Mucosa of descending colon (tissue), 3 donors: ENCODE measurements around the gene CEP250. TPM values are rescaled to one million over a fixed set of nuclear protein-coding genes. Genes with fewer than 3 reads are reported as not detected.

Experiments used
- ATAC-seq: fragments of 200-7000 bp; cut with Tn5 transposase; one replicate; pipeline ENCODE4 v1.9.1; 2020; ENCODE audit warnings: mild to moderate bottlenecking, moderate library complexity
- DNase-seq, 3 donors: peaks; one replicate each; pipeline ENCODE4 v3.0.0-alpha.2; 2020
- H3K36me3 ChIP-seq: fragments of 200-600 bp; one replicate; pipeline ENCODE4 v1.8.0; 2021; ENCODE audit warnings: low read depth, mild to moderate bottlenecking
- H3K4me1 ChIP-seq: fragments of 200-600 bp; one replicate; pipeline ENCODE4 v1.8.0; 2021; ENCODE audit warnings: low read depth, mild to moderate bottlenecking
- H3K4me3 ChIP-seq: fragments of 200-600 bp; one replicate; pipeline ENCODE4 v1.8.0; 2021; ENCODE audit warnings: mild to moderate bottlenecking
- H3K9me3 ChIP-seq: fragments of 200-600 bp; one replicate; pipeline ENCODE4 v1.8.0; 2021; ENCODE audit warnings: mild to moderate bottlenecking
- intact Hi-C, 2 donors: fragments of 100-400 bp; cut with DNase I in 1 of 2; cut with micrococcal nuclease in 1 of 2; formaldehyde crosslinking; loops; one replicate each; pipeline versions ENCODE4 v1.11.0 to v1.11.1; 2022; cut with DNase I, micrococcal nuclease
- total RNA-seq, 3 donors: library from RNA; stranded (reverse); fragmentation: NEBNext Ultra II Directional in 2 of 3; extraction: Animal tissue kit (Norgen Biotek cat#: 25700) in 2 of 3; gene quantifications; one replicate each; pipeline versions ENCODE4 v1.2.1 to v1.2.4, GENCODE V29; 2021 to 2023
- TF ChIP-seq, protein P1 (sequence below): fragments of 200-600 bp; IDR thresholded peaks from one replicate; pipeline ENCODE4 v1.8.0; 2022; ENCODE audit warnings: antibody characterized with exemption, mild to moderate bottlenecking
- donor health status: DM: no; HTN: no; CAD: no; lungs with moderate emphysema.
- donor health status: DM: no; HTN: no; CAD: no.
- donor health status: DM: no; HTN: yes; CAD: no.

The CEP250 gene
- total RNA-seq, 3 donors from 2014 or later, result 18.1 to 37.8 (median 27.3) TPM

DNA sequence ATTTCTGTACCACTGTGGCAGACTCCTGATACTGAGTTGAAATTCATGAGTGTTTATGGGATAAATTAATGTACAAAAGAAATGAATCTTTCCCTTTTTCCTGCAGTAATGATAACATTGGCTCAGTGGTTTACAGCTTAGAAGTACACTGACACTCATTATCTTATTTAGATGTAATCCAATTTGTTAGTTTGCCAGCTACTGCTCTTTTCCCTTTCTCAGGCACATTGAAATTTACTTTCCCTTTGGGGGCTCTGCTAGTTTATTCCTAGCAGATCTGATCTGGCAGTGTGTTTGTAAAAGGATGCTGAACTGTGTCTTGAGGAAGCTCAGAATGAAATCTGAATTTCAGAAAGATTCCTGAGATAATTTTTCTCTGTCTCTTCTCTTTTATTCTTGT is 3.0 kb downstream of the CEP250 start:
- Histone ChIP-seq H3K9me3 (no peaks in the 10 kb centered on the region), H3K36me3 (no peaks in the 10 kb centered on the region), H3K4me1 (peaks cover 10% of the 10 kb centered on the region), H3K4me3 (no peak overlapping the region)
- DNase-seq, result no peak
- TF ChIP-seq, protein P1, sequence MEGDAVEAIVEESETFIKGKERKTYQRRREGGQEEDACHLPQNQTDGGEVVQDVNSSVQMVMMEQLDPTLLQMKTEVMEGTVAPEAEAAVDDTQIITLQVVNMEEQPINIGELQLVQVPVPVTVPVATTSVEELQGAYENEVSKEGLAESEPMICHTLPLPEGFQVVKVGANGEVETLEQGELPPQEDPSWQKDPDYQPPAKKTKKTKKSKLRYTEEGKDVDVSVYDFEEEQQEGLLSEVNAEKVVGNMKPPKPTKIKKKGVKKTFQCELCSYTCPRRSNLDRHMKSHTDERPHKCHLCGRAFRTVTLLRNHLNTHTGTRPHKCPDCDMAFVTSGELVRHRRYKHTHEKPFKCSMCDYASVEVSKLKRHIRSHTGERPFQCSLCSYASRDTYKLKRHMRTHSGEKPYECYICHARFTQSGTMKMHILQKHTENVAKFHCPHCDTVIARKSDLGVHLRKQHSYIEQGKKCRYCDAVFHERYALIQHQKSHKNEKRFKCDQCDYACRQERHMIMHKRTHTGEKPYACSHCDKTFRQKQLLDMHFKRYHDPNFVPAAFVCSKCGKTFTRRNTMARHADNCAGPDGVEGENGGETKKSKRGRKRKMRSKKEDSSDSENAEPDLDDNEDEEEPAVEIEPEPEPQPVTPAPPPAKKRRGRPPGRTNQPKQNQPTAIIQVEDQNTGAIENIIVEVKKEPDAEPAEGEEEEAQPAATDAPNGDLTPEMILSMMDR, result no peak
- ATAC-seq, result no peak
- intact Hi-C loops, result no loop called here

DNA sequence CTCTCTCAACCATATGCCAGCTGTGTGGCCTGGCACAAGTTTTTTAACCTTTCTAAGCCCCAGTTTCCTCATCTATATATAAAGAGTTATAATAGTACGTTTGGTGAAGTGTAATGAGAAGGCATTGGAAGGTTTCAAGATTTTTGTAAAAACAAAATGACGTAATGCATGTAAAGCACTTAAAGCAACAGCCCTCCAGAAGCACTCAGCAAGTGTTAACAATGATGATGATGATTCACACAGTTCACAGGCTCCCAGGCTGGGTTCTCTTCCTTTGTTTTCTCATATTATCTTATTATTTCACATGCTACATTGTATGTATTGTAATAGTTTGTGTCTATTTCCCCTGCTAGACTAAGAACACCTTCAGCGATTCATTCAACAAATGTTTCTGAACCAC is 6.2 kb downstream of the CEP250 start:
- TF ChIP-seq, protein P1, result no peak
- intact Hi-C loops, result no loop called here
- Histone ChIP-seq H3K4me1 (no peaks in the 10 kb centered on the region), H3K4me3 (no peak overlapping the region), H3K36me3 (no peaks in the 10 kb centered on the region), H3K9me3 (no peaks in the 10 kb centered on the region)
- no peak for ATAC-seq
- no peak for DNase-seq

DNA sequence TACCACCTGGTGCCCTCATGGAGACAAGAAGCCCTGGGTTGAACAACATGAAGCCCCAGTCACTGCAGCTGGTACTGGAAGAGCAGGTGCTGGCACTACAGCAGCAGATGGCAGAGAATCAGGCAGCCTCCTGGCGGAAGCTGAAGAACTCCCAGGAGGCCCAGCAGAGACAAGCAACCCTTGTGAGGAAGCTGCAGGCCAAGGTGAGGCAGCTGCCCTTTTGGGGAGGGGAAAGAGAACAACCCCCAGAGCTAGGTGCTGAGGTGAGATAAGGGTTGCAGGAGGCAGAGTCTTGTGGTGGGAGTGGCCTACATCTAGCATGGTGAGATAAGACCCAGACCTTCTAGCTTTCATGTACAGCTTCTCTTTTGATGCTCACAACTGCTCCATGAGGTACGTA is 7.0 kb downstream of the CEP250 start:
- no peak for DNase-seq
- TF ChIP-seq, protein P1, result no peak
- H3K9me3 ChIP-seq, result no peaks in the 10 kb centered on the region
- H3K36me3 ChIP-seq, result no peaks in the 10 kb centered on the region
- intact Hi-C loops, result no loop called here
- no peak overlapping the region for H3K4me3 ChIP-seq
- ATAC-seq, result no peak
- no peaks in the 10 kb centered on the region for H3K4me1 ChIP-seq

DNA sequence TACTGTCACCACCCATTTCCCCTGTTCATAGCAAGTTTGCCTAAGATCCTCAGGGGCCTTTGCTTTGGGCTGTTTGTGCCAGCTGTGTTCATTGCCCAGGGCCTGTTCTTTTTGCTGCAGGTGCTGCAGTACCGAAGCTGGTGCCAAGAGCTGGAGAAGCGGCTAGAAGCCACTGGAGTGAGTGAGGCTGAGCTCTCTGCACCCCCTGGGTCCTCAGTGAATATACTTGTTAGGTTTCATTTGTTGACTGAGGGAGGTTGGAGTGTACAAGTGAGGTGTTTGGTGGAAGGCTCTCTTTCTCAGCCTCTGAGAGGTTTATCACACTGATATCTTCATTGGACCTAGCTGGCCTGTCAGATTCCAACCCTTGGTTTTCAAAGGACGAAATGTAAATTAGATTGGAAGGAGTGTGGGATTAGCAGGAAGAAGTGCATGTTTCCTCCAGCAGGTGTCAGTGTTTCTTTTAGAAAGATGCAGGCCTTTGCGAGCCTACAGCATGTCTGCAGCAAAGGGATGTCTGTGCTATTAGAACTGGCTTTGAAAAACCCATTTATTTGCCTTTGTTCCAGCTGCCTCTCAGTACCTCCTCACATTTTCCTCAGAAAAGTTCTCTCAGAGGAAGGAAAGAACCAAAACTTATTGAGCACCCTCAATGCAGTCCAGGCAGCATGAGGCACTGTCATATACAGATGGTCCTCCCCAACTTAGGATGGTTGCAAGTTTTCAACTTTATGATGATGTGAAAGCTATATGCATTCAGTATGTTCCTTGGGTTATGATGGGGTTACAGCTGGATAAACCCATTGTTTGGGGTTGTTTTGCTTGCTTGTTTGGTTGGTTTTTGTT is 8.3 kb downstream of the CEP250 start:
- TF ChIP-seq, protein P1, result peak; percentile 60
- intact Hi-C loops, result no loop called here
- Histone ChIP-seq H3K4me3 (no peak overlapping the region), H3K9me3 (no peaks in the 10 kb centered on the region), H3K4me1 (no peaks in the 10 kb centered on the region), H3K36me3 (no peaks in the 10 kb centered on the region)
- DNase-seq (peak in 1 of 3 donors; percentile 87), ATAC-seq (peak; percentile 91)

DNA sequence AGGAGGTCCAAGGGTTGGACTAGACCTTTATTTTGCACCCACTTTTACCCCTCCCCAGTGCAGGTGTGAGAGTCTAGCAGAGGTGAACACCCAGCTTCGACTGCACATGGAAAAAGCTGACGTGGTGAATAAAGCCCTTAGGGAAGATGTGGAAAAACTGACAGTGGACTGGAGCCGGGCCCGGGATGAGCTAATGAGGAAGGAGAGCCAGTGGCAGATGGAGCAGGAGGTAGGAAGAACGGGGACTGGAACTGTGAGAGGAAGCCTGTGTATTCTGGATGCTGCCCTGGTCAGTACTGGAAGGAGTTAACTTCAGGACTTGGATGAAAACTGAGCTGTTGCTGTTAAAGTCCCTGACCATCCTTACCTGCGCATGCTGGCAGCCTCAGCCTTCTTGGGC is 10.6 kb downstream of the CEP250 start:
- intact Hi-C loops, result no loop called here
- ATAC-seq (no peak), DNase-seq (no peak)
- TF ChIP-seq, protein P1, result no peak
- Histone ChIP-seq H3K4me3 (no peak overlapping the region), H3K9me3 (no peaks in the 10 kb centered on the region), H3K4me1 (no peaks in the 10 kb centered on the region), H3K36me3 (no peaks in the 10 kb centered on the region)
